Neural progenitor cell (in vitro differentiated cells): Measurements from ENCODE around the gene IBA57.

Source experiments
- CTCF ChIP-seq: fragments of 200-600 bp; sonication (generic); IDR thresholded peaks from 2 replicates; pipeline ENCODE4 v1.5.1; 2017; ENCODE audit warnings: antibody characterized with exemption, mild to moderate bottlenecking
- EZH2 ChIP-seq: fragments of 200-600 bp; sonication (generic); IDR thresholded peaks from 2 replicates; pipeline ENCODE4 v1.6.1; 2017; ENCODE audit warnings: antibody characterized with exemption, mild to moderate bottlenecking, moderate library complexity
- EZH2phosphoT487 ChIP-seq: fragments of 200-600 bp; sonication (generic); IDR thresholded peaks from 2 replicates; pipeline ENCODE4 v1.6.1; 2017; ENCODE audit warnings: antibody characterized with exemption

DNA sequence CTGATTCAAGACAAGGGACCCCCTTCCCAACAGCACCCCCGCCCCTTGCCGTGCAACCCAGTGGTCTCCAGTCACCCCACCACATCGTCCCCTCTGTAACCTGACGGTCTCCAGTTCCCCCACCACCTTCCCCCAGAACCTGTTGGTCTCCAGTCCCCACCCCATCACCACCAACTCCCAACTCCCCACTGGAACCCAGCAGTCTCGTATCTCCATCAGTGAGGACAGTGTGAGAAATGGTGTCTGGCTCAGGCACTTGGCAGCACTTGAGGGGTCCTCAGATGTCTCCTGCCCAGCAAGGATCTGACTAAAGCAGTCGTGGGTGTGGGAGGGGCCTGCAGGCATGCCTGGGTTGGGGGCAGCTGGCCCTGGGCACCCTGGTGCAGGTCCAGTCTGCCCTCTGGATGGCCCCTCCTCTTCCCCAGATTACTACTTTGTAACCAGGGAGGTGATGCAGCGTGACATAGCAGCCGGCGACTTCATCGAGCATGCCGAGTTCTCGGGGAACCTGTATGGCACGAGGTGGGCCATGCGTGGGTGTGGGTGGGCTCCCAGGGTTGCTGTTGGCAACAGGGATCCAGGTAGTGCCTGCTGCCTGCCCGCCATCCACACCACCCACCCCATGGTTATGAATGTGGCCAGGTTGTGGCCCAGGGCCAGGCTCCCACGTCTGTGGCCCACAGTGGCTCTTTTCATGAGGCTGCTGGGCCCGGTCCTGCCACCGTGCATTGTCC is 19.0 kb upstream of the IBA57 start:
- TF ChIP-seq EZH2phosphoT487 (no peak), CTCF (no peak), EZH2 (no peak)
